GM18873 (cell line): ENCODE results near the gene HIPK2.

Experiments used
- ATAC-seq: cut with Tn5 transposase; IDR thresholded peaks from one replicate; pipeline ENCODE4 v1.9.1; 2021; ENCODE audit warnings: mild to moderate bottlenecking, moderate library complexity, moderate number of reproducible peaks; ENCODE audit not compliant: unreplicated experiment, low FRiP score

Gene HIPK2

GRCh38 chr7:139783647-139784385 is 6.0 kb upstream of the HIPK2 start:
- no peak for ATAC-seq

DNA sequence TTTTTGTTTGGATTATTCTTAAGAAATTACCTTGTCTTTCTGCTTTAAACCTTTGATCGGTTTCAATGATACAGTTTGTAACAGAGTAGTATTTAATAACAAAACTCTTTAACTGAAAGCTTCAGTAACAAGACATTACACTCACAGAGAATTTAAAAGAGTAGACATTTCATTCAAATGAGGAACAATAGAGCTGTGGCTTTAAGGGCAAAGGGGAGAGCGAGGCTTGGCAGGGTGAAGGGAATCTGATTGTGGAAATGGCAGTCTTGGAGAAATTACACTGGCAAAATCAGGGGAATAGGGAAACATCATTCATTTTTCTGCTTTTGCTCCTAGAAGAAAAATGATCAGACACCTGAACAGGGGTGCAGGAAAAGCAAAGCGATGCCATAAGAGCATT is 5.1 kb upstream of the HIPK2 start:
- no peak for ATAC-seq

- no peak for ATAC-seq
Observed at GRCh38 chr7:139777133-139777891, 486 bp downstream of the HIPK2 start.

- no peak for ATAC-seq
Observed at GRCh38 chr7:139776486-139777132, 1.2 kb downstream of the HIPK2 start.

DNA sequence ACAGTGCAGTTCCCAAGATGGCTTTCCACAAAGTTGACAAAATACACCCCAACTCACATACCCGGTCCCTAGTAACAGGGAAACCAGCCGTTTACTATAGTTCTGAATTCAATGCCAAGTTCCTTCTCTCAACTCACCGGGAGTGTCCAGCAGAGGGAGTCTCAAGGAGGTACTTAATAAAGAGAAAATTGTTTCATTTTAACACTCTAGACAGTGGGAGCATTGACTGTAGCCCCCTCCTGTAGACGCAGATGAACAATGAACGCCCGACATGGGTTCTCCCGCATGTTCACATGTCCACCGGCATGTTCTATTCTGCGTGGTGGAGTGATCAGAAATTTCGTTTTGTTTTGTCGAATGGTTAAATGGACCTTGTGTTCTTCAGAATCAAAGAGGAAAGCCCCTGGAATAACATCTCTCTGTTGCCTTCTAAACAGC is 1.9 kb downstream of the HIPK2 start:
- ATAC-seq = no peak

GRCh38 chr7:139774376-139774775 is 3.4 kb downstream of the HIPK2 start:
- no peak for ATAC-seq

GRCh38 chr7:139773371-139773770 is 4.4 kb downstream of the HIPK2 start:
- no peak for ATAC-seq

- ATAC-seq = no peak
Observed at GRCh38 chr7:139772873-139773272, 4.9 kb downstream of the HIPK2 start.

GRCh38 chr7:139772115-139772514 is 5.7 kb downstream of the HIPK2 start:
- ATAC-seq = no peak

DNA sequence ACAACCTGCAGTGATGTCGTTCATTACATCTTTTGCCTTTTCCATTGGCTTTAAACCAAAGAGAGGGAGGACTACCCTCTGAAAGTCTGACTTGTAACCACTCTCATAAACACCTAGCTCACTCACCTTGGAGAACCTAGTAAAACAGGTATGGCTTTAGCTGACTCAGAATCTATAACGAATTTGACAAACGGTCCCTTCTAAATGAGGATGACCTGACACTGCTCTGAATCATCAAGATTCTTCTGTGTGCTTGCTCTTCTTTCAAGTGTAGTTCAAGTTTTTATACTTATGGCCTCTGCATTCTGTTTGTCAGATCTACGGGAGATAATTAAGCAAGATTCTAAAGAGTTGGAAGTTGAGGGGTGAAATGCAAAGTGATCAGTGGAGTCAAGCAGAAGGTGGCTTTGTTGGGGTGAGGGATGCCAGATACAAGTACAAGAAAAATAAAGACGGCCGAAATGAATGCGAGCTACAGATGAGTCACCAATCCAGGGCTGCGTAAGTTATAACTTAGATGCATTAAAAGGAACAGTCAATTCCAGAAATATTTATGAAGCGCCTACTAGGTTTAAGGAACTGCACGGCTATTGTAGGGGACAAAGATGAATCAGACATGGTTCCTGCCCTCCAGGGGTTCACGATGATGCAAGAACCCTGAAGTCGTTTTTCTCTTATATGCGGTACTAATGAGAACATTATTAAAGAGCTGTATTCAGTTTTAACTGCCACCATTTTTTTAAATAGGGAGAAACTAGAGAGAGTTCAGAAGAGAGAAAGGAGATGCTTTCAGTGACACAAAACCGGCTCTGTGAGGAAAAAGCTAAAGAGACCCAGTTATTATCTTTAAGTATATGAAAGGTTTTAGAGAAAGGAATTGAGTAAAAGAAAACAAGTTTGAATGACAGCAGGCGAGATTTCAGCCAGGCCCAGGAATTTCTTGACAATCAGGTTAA is 6.5 kb downstream of the HIPK2 start:
- no peak for ATAC-seq

DNA sequence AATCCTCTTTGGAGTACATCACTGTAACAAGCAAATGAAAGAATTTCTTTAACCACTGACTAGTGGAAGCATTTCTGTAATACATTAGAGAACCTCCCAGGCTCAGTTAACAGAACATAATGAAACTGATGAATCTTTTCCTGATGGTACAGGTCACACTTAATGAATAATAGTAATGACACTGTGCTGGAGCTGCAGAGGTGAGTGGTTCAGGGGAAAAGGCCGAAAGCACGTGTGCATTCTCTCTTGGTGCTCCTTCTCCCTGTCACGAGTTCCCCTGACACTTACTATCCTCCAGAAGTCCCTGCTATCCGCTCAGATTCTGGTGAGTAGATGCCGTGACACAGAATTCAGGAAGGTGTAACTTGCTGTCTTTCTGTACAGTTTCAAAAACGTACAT is 8.0 kb downstream of the HIPK2 start:
- ATAC-seq = no peak

- no peak for ATAC-seq
Observed at GRCh38 chr7:139769066-139769465, 8.7 kb downstream of the HIPK2 start.

GRCh38 chr7:139768249-139768824 is 9.5 kb downstream of the HIPK2 start:
- ATAC-seq = no peak

DNA sequence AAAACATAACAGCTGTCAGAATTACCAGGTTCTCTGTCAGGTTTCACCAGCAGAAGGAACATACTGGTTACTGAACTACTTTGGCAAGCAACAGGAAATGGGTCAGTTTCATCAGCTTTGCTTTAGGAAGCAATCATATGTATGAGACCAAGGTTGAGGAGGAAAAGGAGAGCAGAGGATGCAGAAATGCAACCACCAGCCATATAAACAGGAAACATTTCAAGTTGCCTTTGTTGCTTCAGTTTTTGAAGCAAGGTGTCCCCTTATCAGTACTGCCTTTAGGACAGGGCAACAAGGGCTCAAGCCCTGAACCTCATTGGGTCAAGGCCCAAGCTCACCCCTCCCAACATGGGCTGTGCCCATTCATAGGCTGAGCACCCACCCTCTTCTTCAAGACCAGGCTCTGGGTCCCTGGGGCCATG is 10.2 kb downstream of the HIPK2 start:
- ATAC-seq = peak; percentile 83

- no peak for ATAC-seq
Observed at GRCh38 chr7:139765143-139765542, 12.7 kb downstream of the HIPK2 start.

- ATAC-seq = no peak
Observed at GRCh38 chr7:139763330-139763729, 14.5 kb downstream of the HIPK2 start.

GRCh38 chr7:139762886-139763285 is 14.9 kb downstream of the HIPK2 start:
- ATAC-seq = no peak

- ATAC-seq = no peak
Observed at GRCh38 chr7:139758388-139758787, 19.4 kb downstream of the HIPK2 start.

DNA sequence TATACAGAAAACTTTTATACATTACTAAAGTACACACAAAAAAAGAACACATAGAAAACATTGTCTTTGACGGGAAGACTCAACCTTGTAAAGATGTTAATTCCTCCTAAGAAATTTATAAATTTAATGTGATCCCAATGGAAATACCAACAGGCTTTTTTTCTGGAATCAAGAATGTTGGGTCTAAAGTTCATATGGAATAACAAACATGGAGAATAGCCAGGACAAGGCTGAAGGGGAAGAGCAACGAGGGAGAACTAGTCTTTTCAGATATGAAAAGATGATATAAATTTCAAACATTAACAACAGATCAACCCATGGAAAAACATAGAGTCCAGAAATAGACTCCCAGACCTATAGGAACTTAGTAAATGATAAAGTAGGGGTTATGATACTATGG is 19.8 kb downstream of the HIPK2 start:
- no peak for ATAC-seq

- ATAC-seq = no peak
Observed at GRCh38 chr7:139753693-139754111, 24.1 kb downstream of the HIPK2 start.
